ENCODE measurements around the gene NLN. TPM values are rescaled to one million over a fixed set of nuclear protein-coding genes. Genes with fewer than 3 reads are reported as not detected.
"Not testable (repeated sequence)": the region's sequence is repeated elsewhere in the genome, so short reads cannot be mapped to it uniquely, and the experiment has no call there.

The NLN gene
- total RNA-seq, 2 experiments from 2014 or later = 13.9 to 14.3 TPM

DNA sequence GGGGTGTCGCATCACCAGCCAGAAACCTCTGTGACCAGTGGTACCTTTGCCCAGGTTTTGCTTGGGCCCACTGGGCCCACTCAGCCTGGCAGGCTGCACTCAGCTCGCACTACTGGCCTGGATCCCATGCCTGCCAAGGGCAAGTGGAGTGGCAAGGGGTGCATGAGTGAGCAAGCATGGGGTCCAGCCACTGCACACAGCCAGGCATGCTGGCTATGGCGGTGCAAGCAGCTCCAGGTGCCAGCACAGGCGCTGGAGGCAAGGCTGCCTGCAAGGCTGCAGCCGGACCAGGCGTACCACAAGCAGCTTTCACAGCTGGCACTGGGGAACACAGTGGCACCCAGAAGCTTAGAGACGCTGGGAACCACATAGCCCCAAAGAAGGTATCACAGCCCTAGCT lies 80.1 kb downstream of the NLN start:
- no peak overlapping the region for H3K27ac Mint-ChIP-seq
- DNase-seq (no peak), ATAC-seq (no peak)
- peaks cover 14% of the 10 kb centered on the region for H3K9me3 Mint-ChIP-seq (ENCODE audit: insufficient read depth)
- POLR2A ChIA-PET = interaction anchor here (0.6 to 1.0 kb wide), 2 partner anchors 25 to 123 kb away, joined by 3 to 5 read pairs; no protein-coding TSS in a partner anchor
- no peaks in the 10 kb centered on the region for H3K27me3 Mint-ChIP-seq (ENCODE audit: low read depth)
- H3K36me3 Mint-ChIP-seq (ENCODE audit: low read depth) = peaks cover 48% of the 10 kb centered on the region
- CTCF ChIA-PET = interaction anchor here (0.6 to 1.6 kb wide), 2 partner anchors 11 to 142 kb away, joined by 3 read pairs; no protein-coding TSS in a partner anchor
- H3K4me1 Mint-ChIP-seq (ENCODE audit: low read depth) = peaks cover 29% of the 10 kb centered on the region
- no peak overlapping the region for H3K4me3 Mint-ChIP-seq

DNA sequence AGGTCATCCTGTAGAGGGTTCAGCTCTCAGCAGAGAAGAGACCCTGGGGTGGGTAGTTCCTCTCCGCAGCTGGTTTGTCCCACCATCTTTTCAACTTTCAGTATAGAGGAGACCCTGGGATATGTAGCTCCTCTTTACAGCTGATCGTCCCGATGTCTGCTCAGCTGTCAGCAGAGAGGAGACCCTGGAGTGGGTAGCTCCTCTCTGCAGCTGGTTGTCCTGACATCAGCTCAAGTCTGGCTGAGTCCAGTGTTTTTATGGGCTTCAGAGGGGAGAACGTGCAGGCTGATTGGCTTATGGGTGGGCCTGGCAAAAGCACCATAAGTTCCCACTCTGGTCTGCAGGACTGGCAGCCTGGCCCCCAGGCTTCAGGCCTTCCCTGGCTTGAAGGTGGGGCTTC lies 80.8 kb downstream of the NLN start:
- Mint-ChIP-seq H3K27ac (no peak overlapping the region), H3K36me3 (ENCODE audit: low read depth) (peaks cover 45% of the 10 kb centered on the region), H3K4me1 (ENCODE audit: low read depth) (peaks cover 29% of the 10 kb centered on the region), H3K9me3 (ENCODE audit: insufficient read depth) (peaks cover 14% of the 10 kb centered on the region), H3K4me3 (no peak overlapping the region), H3K27me3 (ENCODE audit: low read depth) (no peaks in the 10 kb centered on the region)
- CTCF ChIA-PET = interaction anchor here (1.6 to 2.2 kb wide), 2 partner anchors 9 to 12 kb away, joined by 3 to 5 read pairs; no protein-coding TSS in a partner anchor
- POLR2A ChIA-PET = interaction anchor here (0.7 to 1.0 kb wide), 2 partner anchors 23 to 123 kb away, joined by 3 to 5 read pairs; no protein-coding TSS in a partner anchor
- DNase-seq = no peak
- no peak for ATAC-seq

DNA sequence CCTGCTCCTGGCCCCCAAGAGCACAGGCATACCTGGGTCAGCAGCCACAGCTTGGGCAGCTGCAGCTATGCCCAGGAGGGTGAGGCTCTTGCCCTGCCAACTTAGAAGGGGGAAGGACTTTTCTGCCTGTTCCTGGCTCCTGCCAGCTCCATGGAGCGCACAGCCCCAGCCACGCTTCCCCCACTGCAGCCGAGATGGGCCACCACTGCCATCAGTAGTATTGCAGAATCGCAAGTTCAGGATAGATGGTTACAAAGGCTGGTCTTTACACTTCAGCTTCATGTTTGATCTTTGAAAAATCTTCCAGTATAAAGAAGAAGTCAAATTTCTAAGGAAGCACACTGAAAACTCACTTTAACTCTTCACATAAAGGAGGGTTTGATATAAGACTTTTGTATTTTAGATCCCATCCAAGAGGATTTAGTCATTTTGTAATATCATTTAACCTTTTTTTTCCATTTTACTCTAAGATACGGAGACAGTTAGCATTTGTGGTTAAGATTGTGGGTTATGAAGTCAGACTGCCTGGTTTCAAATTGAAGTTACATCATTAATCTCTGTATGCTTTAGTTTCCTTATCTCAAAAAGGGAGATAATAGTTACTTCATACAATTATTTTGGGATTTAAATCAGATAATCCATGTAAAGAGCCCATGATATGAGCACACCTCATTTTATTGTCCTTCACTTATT lies 81.8 kb downstream of the NLN start:
- peaks cover 44% of the 10 kb centered on the region for H3K36me3 Mint-ChIP-seq (ENCODE audit: low read depth)
- no peaks in the 10 kb centered on the region for H3K27me3 Mint-ChIP-seq (ENCODE audit: low read depth)
- peaks cover 14% of the 10 kb centered on the region for H3K9me3 Mint-ChIP-seq (ENCODE audit: insufficient read depth)
- H3K27ac Mint-ChIP-seq = peak overlapping the region; percentile 86
- ATAC-seq (peak; percentile 74), DNase-seq (peak; percentile 25)
- H3K4me1 Mint-ChIP-seq (ENCODE audit: low read depth) = peaks cover 29% of the 10 kb centered on the region
- POLR2A ChIA-PET = interaction anchor here (0.7 to 1.0 kb wide), 2 partner anchors 22 to 340 kb away, joined by 3 to 4 read pairs; partner anchors contain the start of gene SREK1
- peak overlapping the region; percentile 10 for H3K4me3 Mint-ChIP-seq
- CTCF ChIA-PET = interaction anchor here (0.6 to 2.2 kb wide), 3 partner anchors 10 to 41 kb away, joined by 3 to 5 read pairs (median 3); no protein-coding TSS in a partner anchor

DNA sequence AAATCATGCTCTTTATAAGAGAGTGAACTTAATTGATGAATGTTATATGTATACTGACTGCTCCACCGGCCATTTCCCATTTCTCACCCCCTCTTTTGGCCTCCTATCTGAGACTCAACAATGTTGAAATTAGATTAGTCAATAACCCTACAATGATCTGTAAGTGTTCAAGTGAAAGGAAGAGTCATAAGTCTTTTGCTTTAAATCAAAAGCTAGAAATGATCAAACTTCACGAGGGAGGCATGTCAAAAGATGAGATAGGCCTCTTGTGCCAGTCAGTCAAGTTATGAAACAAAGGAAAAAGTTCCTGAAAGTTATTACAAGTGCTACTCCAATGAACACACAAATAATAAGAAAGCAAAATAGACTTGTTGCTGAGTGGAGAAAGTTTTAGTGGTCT lies 83.1 kb downstream of the NLN start:
- ChIA-PET CTCF (interaction anchor here (0.8 to 0.9 kb wide), 3 partner anchors 11 to 44 kb away, joined by 3 read pairs; no protein-coding TSS in a partner anchor), POLR2A (no interaction called here)
- Mint-ChIP-seq H3K9me3 (ENCODE audit: insufficient read depth) (peaks cover 14% of the 10 kb centered on the region), H3K4me1 (ENCODE audit: low read depth) (peaks cover 29% of the 10 kb centered on the region), H3K27me3 (ENCODE audit: low read depth) (no peaks in the 10 kb centered on the region), H3K36me3 (ENCODE audit: low read depth) (peaks cover 49% of the 10 kb centered on the region), H3K27ac (no peak overlapping the region), H3K4me3 (no peak overlapping the region)
- ATAC-seq = no peak
- no peak for DNase-seq

DNA sequence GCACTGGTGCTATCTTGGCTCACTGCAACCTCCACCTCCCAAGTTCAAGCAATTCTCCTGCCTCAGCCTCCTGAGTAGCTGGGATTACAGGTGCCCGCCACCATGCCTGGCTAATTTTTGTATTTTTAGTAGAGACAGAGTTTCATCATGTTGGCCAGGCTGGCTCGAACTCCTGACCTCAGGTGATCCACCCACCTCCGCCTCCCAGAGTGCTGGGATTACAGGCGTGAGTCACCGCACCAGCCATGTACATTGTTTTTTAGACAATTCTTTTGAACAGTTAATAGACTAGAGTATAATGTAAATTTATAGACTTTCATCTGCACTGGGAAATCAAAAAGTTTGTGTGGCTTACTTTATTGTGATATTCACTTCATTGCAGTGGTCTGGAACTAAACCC lies 85.5 kb downstream of the NLN start:
- POLR2A ChIA-PET; H3K27me3 Mint-ChIP-seq (ENCODE audit: low read depth): not testable (repeated sequence)
- peaks cover 45% of the 10 kb centered on the region for H3K36me3 Mint-ChIP-seq (ENCODE audit: low read depth)

GRCh38 chr5:65808251-65808741 lies 86.3 kb downstream of the NLN start:
- H3K9me3 Mint-ChIP-seq (ENCODE audit: insufficient read depth) = no peaks in the 10 kb centered on the region
- peaks cover 29% of the 10 kb centered on the region for H3K4me1 Mint-ChIP-seq (ENCODE audit: low read depth)
- no peak overlapping the region for H3K4me3 Mint-ChIP-seq
- peaks cover 47% of the 10 kb centered on the region for H3K36me3 Mint-ChIP-seq (ENCODE audit: low read depth)
- POLR2A ChIA-PET = interaction anchor here (0.7 kb wide), 1 partner anchor 30 kb away, joined by 3 read pairs; no protein-coding TSS in a partner anchor
- H3K27me3 Mint-ChIP-seq (ENCODE audit: low read depth) = no peaks in the 10 kb centered on the region
- ATAC-seq (no peak), DNase-seq (no peak)
- CTCF ChIA-PET = no interaction called here
- no peak overlapping the region for H3K27ac Mint-ChIP-seq

More for the DNA sequence above, 85.5 kb downstream of the NLN start:
- H3K9me3 Mint-ChIP-seq (ENCODE audit: insufficient read depth); H3K27ac Mint-ChIP-seq; CTCF ChIA-PET; ATAC-seq; DNase-seq; H3K4me3 Mint-ChIP-seq: not testable (repeated sequence)
- peaks cover 23% of the 10 kb centered on the region for H3K4me1 Mint-ChIP-seq (ENCODE audit: low read depth)

DNA sequence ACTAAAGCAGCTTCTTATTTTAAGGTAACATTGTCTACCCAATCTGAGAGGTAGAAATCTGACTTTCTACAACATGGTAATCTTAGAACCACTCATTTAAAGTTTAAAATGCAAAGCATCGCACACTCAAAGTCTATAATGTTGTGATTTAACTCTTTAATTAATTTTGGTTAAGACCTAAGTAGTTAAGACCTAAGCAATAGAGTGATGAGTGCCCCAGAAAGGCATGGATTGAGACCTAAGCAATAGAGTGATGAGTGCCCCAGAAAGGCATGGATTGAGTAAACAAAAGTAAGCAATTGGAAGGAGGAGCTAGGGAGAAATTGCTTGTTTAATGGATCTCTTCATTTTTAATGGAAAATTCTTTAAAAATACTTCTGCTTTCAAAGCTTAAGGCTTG lies 86.8 kb downstream of the NLN start:
- Mint-ChIP-seq H3K4me1 (ENCODE audit: low read depth) (peaks cover 24% of the 10 kb centered on the region), H3K27me3 (ENCODE audit: low read depth) (no peaks in the 10 kb centered on the region), H3K27ac (no peak overlapping the region), H3K36me3 (ENCODE audit: low read depth) (peaks cover 44% of the 10 kb centered on the region), H3K4me3 (no peak overlapping the region), H3K9me3 (ENCODE audit: insufficient read depth) (no peaks in the 10 kb centered on the region)
- ChIA-PET CTCF (no interaction called here), POLR2A (interaction anchor here (0.7 kb wide), 1 partner anchor 30 kb away, joined by 3 read pairs; no protein-coding TSS in a partner anchor)
- DNase-seq (no peak), ATAC-seq (no peak)

GRCh38 chr5:65809817-65810531 lies 88.0 kb downstream of the NLN start:
- CTCF ChIA-PET = no interaction called here
- ATAC-seq (no peak), DNase-seq (no peak)
- Mint-ChIP-seq H3K36me3 (ENCODE audit: low read depth) (peaks cover 45% of the 10 kb centered on the region), H3K4me3 (no peak overlapping the region), H3K4me1 (ENCODE audit: low read depth) (peaks cover 12% of the 10 kb centered on the region), H3K27me3 (ENCODE audit: low read depth) (no peaks in the 10 kb centered on the region), H3K9me3 (ENCODE audit: insufficient read depth) (no peaks in the 10 kb centered on the region), H3K27ac (no peak overlapping the region)
- POLR2A ChIA-PET = no interaction called here

- ATAC-seq = no peak
- Mint-ChIP-seq H3K9me3 (ENCODE audit: insufficient read depth) (no peaks in the 10 kb centered on the region), H3K27ac (no peak overlapping the region), H3K4me1 (ENCODE audit: low read depth) (peaks cover 8% of the 10 kb centered on the region), H3K27me3 (ENCODE audit: low read depth) (no peaks in the 10 kb centered on the region), H3K4me3 (no peak overlapping the region), H3K36me3 (ENCODE audit: low read depth) (peaks cover 40% of the 10 kb centered on the region)
- POLR2A ChIA-PET = no interaction called here
- CTCF ChIA-PET = no interaction called here
- no peak for DNase-seq
These were observed 89.0 kb downstream of the NLN start for GRCh38 chr5:65811004-65811403.

DNA sequence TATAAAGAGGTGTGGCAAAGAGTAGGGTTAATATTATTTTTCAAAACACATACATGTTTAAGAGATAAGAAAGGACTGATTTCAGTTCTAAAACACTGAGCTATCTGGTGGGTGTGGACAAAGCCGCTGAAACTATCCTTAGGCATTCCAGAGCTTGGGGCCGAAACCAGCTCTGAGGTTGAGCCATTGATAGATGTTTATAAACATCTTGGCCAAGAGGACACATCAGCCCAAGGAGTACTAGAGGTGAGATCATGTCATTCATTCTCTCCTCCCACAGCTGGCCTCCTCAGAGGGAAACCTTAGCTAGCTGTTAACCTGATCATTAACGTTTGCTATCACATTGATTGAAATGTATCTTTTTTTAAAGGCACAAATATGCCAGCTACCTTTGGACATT lies 89.9 kb downstream of the NLN start:
- Mint-ChIP-seq H3K9me3 (ENCODE audit: insufficient read depth) (no peaks in the 10 kb centered on the region), H3K4me3 (no peak overlapping the region), H3K36me3 (ENCODE audit: low read depth) (peaks cover 39% of the 10 kb centered on the region), H3K27ac (no peak overlapping the region), H3K4me1 (ENCODE audit: low read depth) (peaks cover 8% of the 10 kb centered on the region), H3K27me3 (ENCODE audit: low read depth) (no peaks in the 10 kb centered on the region)
- ChIA-PET POLR2A (no interaction called here), CTCF (interaction anchor here (0.8 to 1.1 kb wide), 2 partner anchors 20 to 51 kb away, joined by 3 read pairs; no protein-coding TSS in a partner anchor)
- DNase-seq (no peak), ATAC-seq (no peak)

DNA sequence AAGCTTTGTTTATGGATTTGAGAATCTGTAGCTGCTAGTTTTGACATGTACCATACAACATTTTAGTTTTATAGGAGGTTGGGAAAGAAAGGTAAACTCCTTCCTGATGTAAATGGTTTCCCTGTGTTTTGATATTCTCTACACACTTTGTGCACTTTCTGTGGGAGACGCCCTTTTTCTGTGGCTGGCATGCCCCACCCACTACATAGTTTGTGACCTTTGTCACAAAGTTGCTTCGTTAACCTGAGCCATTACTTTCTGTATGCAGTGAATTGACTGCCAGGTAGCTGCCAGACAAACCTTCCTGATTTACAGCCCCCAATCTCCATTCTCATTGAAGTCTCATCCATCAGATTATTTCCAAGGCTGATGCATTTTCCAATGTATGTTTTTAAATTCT lies 90.6 kb downstream of the NLN start:
- POLR2A ChIA-PET = no interaction called here
- H3K4me1 Mint-ChIP-seq (ENCODE audit: low read depth) = peaks cover 8% of the 10 kb centered on the region
- ATAC-seq = no peak
- H3K36me3 Mint-ChIP-seq (ENCODE audit: low read depth) = peaks cover 39% of the 10 kb centered on the region
- H3K4me3 Mint-ChIP-seq = no peak overlapping the region
- CTCF ChIA-PET = interaction anchor here (0.8 kb wide), 1 partner anchor 51 kb away, joined by 3 read pairs; no protein-coding TSS in a partner anchor
- DNase-seq = no peak
- H3K27ac Mint-ChIP-seq = no peak overlapping the region
- no peaks in the 10 kb centered on the region for H3K27me3 Mint-ChIP-seq (ENCODE audit: low read depth)
- H3K9me3 Mint-ChIP-seq (ENCODE audit: insufficient read depth) = no peaks in the 10 kb centered on the region

- Mint-ChIP-seq H3K4me1 (ENCODE audit: low read depth) (peaks cover 8% of the 10 kb centered on the region), H3K4me3 (no peak overlapping the region), H3K9me3 (ENCODE audit: insufficient read depth) (no peaks in the 10 kb centered on the region), H3K27ac (no peak overlapping the region), H3K27me3 (ENCODE audit: low read depth) (no peaks in the 10 kb centered on the region), H3K36me3 (ENCODE audit: low read depth) (peaks cover 39% of the 10 kb centered on the region)
- ChIA-PET POLR2A (no interaction called here), CTCF (no interaction called here)
- DNase-seq (no peak), ATAC-seq (no peak)
These were observed 91.2 kb downstream of the NLN start for GRCh38 chr5:65813174-65813573.
